Measurements from ENCODE around the gene RIOK1. TPM values are rescaled to one million over a fixed set of nuclear protein-coding genes. Genes with fewer than 3 reads are reported as not detected.

The RIOK1 gene
- total RNA-seq, 1 experiment from 2014 or later: 56.5 TPM

DNA sequence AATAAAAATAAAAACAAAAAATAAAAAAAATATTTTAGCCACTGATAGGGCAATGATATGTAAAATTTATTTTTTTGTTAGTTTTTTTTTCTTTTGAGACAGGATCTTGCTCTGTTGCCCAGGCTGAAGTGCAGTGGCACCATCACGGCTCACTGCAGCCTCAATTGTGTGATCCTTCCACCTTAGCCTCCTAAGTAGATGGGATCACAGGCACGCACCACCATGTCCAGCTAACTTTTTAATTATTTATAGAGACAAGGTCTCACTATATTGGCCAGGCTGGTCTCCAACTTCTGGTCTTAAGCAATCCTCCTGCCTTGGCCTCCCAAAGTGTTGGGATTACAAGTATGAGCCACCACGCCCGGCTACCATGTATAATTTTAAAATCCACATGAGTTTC lies 59.4 kb downstream of the RIOK1 start:
- H3K9me3 ChIP-seq (ENCODE audit: low read depth, low read length, poor library complexity, severe bottlenecking): no peaks in the 10 kb centered on the region
- TF ChIP-seq EZH2 (IDR thresholded peaks at IDR 0.05; ENCODE audit: borderline replicate concordance, low read depth, low read length, poor library complexity, severe bottlenecking) (no peak), CTCF (conservative IDR thresholded peaks at IDR 0.05; ENCODE audit: low read depth, low read length) (no peak)
- BruUV-seq (replicated peaks): no TSS peak
- CTCF ChIA-PET: no interaction called here
- H3K36me3 ChIP-seq (ENCODE audit: insufficient read depth, low read length, poor library complexity, severe bottlenecking): no peaks in the 10 kb centered on the region
- H3K27ac ChIP-seq (ENCODE audit: low read depth, low read length, poor library complexity, severe bottlenecking): no peak overlapping the region
- intact Hi-C loops (cut with micrococcal nuclease; ENCODE audit: unreplicated experiment): no loop called here
- no peaks in the 10 kb centered on the region for H3K4me1 ChIP-seq (ENCODE audit: insufficient read depth, low read length, poor library complexity, severe bottlenecking)
- no peak for DNase-seq (ENCODE audit: low spot score)
- H3K4me3 ChIP-seq (ENCODE audit: low read depth, low read length, poor library complexity, severe bottlenecking): no peak overlapping the region
- POLR2A ChIA-PET (ENCODE audit: low non-redundant PET): no interaction called here
- H3K27me3 ChIP-seq (replicated peaks; ENCODE audit: insufficient read depth, low read depth, low read length, poor library complexity): no peaks in the 10 kb centered on the region

- intact Hi-C loops (cut with micrococcal nuclease; ENCODE audit: unreplicated experiment): no loop called here
- Histone ChIP-seq H3K36me3 (ENCODE audit: insufficient read depth, low read length, poor library complexity, severe bottlenecking) (no peaks in the 10 kb centered on the region), H3K27me3 (replicated peaks; ENCODE audit: insufficient read depth, low read depth, low read length, poor library complexity) (no peaks in the 10 kb centered on the region), H3K4me3 (ENCODE audit: low read depth, low read length, poor library complexity, severe bottlenecking) (no peak overlapping the region), H3K9me3 (ENCODE audit: low read depth, low read length, poor library complexity, severe bottlenecking) (no peaks in the 10 kb centered on the region), H3K27ac (ENCODE audit: low read depth, low read length, poor library complexity, severe bottlenecking) (no peak overlapping the region), H3K4me1 (ENCODE audit: insufficient read depth, low read length, poor library complexity, severe bottlenecking) (no peaks in the 10 kb centered on the region)
- DNase-seq (ENCODE audit: low spot score): no peak
- ChIA-PET CTCF (no interaction called here), POLR2A (ENCODE audit: low non-redundant PET) (no interaction called here)
- TF ChIP-seq EZH2 (IDR thresholded peaks at IDR 0.05; ENCODE audit: borderline replicate concordance, low read depth, low read length, poor library complexity, severe bottlenecking) (no peak), CTCF (conservative IDR thresholded peaks at IDR 0.05; ENCODE audit: low read depth, low read length) (no peak)
- no TSS peak for BruUV-seq (replicated peaks)
These were observed 61.7 kb downstream of the RIOK1 start for GRCh38 chr6:7451326-7451725.

- POLR2A ChIA-PET (ENCODE audit: low non-redundant PET): no interaction called here
- H3K4me3 ChIP-seq (ENCODE audit: low read depth, low read length, poor library complexity, severe bottlenecking): no peak overlapping the region
- intact Hi-C loops (cut with micrococcal nuclease; ENCODE audit: unreplicated experiment): no loop called here
- TF ChIP-seq CTCF (conservative IDR thresholded peaks at IDR 0.05; ENCODE audit: low read depth, low read length) (no peak), EZH2 (IDR thresholded peaks at IDR 0.05; ENCODE audit: borderline replicate concordance, low read depth, low read length, poor library complexity, severe bottlenecking) (no peak)
- H3K36me3 ChIP-seq (ENCODE audit: insufficient read depth, low read length, poor library complexity, severe bottlenecking): no peaks in the 10 kb centered on the region
- H3K27me3 ChIP-seq (replicated peaks; ENCODE audit: insufficient read depth, low read depth, low read length, poor library complexity): no peaks in the 10 kb centered on the region
- no peaks in the 10 kb centered on the region for H3K4me1 ChIP-seq (ENCODE audit: insufficient read depth, low read length, poor library complexity, severe bottlenecking)
- no peak overlapping the region for H3K27ac ChIP-seq (ENCODE audit: low read depth, low read length, poor library complexity, severe bottlenecking)
- CTCF ChIA-PET: no interaction called here
- no peaks in the 10 kb centered on the region for H3K9me3 ChIP-seq (ENCODE audit: low read depth, low read length, poor library complexity, severe bottlenecking)
- DNase-seq (ENCODE audit: low spot score): no peak
- no TSS peak for BruUV-seq (replicated peaks)
These were observed 63.3 kb downstream of the RIOK1 start for GRCh38 chr6:7452898-7453297.
